Prostate gland (tissue), 2 donors: ENCODE results near the gene IRX4. TPM values are rescaled to one million over a fixed set of nuclear protein-coding genes. Genes with fewer than 3 reads are reported as not detected.

Source experiments
- DNase-seq: peaks from one replicate; pipeline ENCODE4 v3.0.0-alpha.2; 2019; ENCODE audit warnings: low spot score
- H3K27ac ChIP-seq, 2 donors: fragments of 200-600 bp; sonication (generic); 2 replicates each; pipeline ENCODE4 v1.5.1; 2017 to 2019
- H3K27me3 ChIP-seq: fragments of 200-600 bp; sonication (generic); replicated peaks from 2 replicates; pipeline ENCODE4 v1.5.1; 2019; ENCODE audit not compliant: insufficient read depth
- H3K36me3 ChIP-seq, 2 donors: fragments of 200-600 bp; sonication (generic); 1 replicate in 1 of 2; 2 replicates in 1 of 2; pipeline versions ENCODE4 v1.5.1 to v1.8.1; 2017 to 2019
- H3K4me1 ChIP-seq: fragments of 200-600 bp; sonication (generic); replicated peaks from 2 replicates; pipeline ENCODE4 v1.5.1; 2019
- H3K4me3 ChIP-seq, 2 donors: fragments of 200-600 bp; sonication (generic); 2 replicates each; pipeline ENCODE4 v1.5.1; 2017 to 2019
- H3K9me3 ChIP-seq: fragments of 200-600 bp; sonication (generic); 2 replicates; pipeline ENCODE4 v1.5.1; 2017
- POLR2A ChIP-seq: fragments of 450-650 bp; IDR thresholded peaks from one replicate; pipeline ENCODE4 v1.6.1; 2016; ENCODE audit warnings: antibody characterized with exemption, mild to moderate bottlenecking
- POLR2AphosphoS5 ChIP-seq: sonication (generic); formaldehyde crosslinking; IDR thresholded peaks from one replicate; pipeline ENCODE4 v1.6.1; 2017; ENCODE audit warnings: antibody characterized with exemption
- WGBS: methylation state at CpG from one replicate; pipeline ENCODE4 v1.1.5; 2018; 5-methylcytosine and 5-hydroxymethylcytosine counted together
- intact Hi-C: fragments of 100-400 bp; cut with DNase I; formaldehyde crosslinking; loops from one replicate; pipeline ENCODE4 v1.14.2; 2022
- total RNA-seq, 2 donors: library from RNA; depleted of rRNA; stranded (reverse); fragments of >200 nt; gene quantifications; one replicate each; pipeline ENCODE4 v1.1.0, GENCODE V29; 2016
- TF ChIP-seq, protein P1 (sequence below), 4 experiments: fragments of 200-600 bp in 2 of 4; fragments of 450-650 bp in 2 of 4; sonication (generic) in 2 of 4; IDR thresholded peaks; 1 replicate in 3 of 4; 2 replicates in 1 of 4; pipeline ENCODE4 v1.5.1; 2016 to 2019; ENCODE audit warnings: antibody characterized with exemption in 4 of 4, mild to moderate bottlenecking in 2 of 4, moderate library complexity in 2 of 4

The IRX4 gene
- total RNA-seq, 2 donors from 2014 or later, result 1.8 to 30.0 TPM

DNA sequence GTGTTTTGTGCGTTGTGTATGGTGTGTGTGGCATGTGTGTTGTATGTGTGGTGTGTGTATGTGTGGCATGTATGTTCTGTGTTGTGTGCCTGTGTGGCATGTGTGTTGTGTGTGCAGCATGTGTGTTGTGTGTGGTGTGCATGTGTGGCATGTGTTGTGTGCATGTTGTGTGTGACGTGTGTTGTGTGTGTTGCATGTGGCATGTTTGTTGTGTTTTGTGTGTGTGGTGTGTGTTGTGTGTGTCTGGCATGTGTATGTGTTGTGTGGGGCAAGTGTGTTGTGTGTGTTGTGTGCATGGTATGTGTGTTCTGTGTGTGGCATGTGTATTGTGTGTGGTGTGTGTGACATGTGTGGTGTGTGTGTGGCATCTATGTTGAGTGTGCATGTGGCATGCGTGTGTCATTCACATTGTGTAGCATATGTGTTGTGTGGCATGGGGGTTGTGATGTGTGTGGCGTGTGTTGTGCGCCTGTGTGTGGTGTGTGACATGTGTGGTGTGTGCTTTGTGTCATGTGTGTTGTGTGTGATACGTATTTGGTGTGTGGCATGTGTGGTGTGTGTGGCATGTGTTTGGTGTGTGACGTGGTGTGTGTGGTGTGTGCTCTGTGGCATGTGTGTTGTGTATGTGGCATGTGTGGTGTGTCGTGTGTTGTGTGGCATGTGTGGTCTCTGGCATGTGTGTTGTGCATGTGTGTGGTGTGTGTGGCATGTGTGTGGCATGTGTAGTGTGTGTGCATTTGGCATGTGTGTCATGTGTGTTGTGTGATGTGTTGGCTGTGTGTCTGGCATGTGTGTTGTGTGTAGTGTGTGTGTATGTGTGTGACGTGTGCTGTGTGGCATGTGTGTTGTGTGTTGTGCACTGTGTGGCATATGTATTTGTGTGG, 46.6 kb upstream of the IRX4 start:
- intact Hi-C loops, result no loop called here
- TF ChIP-seq POLR2A (no peak), POLR2AphosphoS5 (no peak)
- TF ChIP-seq, protein P1, sequence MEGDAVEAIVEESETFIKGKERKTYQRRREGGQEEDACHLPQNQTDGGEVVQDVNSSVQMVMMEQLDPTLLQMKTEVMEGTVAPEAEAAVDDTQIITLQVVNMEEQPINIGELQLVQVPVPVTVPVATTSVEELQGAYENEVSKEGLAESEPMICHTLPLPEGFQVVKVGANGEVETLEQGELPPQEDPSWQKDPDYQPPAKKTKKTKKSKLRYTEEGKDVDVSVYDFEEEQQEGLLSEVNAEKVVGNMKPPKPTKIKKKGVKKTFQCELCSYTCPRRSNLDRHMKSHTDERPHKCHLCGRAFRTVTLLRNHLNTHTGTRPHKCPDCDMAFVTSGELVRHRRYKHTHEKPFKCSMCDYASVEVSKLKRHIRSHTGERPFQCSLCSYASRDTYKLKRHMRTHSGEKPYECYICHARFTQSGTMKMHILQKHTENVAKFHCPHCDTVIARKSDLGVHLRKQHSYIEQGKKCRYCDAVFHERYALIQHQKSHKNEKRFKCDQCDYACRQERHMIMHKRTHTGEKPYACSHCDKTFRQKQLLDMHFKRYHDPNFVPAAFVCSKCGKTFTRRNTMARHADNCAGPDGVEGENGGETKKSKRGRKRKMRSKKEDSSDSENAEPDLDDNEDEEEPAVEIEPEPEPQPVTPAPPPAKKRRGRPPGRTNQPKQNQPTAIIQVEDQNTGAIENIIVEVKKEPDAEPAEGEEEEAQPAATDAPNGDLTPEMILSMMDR (IDR thresholded peaks at IDR 0.05), result no peak
- no peaks in the 10 kb centered on the region for H3K4me1 ChIP-seq
- WGBS, result 81% methylated on average over 9 of the region's 9 CpGs
- no peak overlapping the region for H3K4me3 ChIP-seq
- no peaks in the 10 kb centered on the region for H3K9me3 ChIP-seq
- H3K27me3 ChIP-seq, result no peaks in the 10 kb centered on the region
- no peak for DNase-seq
- H3K27ac ChIP-seq, result no peak overlapping the region
- H3K36me3 ChIP-seq, result no peaks in the 10 kb centered on the region

DNA sequence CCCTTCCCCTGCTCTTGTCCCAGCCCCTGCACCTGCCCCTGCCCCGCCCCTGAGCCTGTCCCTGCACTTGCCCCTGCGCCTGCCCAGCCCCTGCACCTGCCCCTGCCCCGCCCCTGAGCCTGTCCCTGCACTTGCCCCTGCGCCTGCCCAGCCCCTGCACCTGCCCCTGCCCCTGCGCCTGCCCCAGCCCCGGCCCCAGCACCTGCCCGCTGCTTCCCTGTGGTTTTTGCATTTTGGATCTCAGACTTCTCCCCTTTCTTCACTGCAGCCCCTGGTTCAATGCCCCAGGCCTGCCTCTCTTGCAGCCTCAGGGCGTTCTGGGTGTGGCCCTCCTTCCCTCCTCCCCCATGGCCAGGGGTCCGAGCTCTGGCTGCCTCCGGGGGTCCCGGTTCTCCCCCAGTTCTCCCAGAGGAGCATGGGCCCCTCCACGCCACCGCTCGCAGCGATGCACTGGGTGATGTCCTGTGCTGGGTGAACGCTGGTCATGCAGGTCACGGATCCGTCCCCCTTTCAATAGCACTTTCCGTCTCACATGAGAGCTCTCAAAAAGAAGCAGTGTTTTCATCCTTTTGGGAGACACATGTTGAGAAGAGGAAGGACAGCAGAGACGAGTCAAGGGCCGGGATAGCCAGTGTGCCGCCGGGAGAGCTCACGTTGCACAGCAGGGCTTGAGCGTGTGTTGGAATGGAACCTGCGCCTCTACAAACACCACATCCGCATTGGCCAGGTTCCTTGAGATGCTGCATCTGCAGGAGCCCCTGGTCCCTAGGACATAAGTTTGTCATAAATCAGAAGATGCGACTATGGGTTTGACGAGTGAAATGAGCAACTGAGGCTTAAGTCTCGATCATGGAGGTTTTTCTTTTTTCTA, 44.0 kb upstream of the IRX4 start:
- intact Hi-C loops, result no loop called here
- Histone ChIP-seq H3K27me3 (no peaks in the 10 kb centered on the region), H3K4me1 (no peaks in the 10 kb centered on the region), H3K27ac (no peak overlapping the region), H3K36me3 (no peaks in the 10 kb centered on the region), H3K9me3 (no peaks in the 10 kb centered on the region), H3K4me3 (no peak overlapping the region)
- TF ChIP-seq POLR2AphosphoS5 (no peak), POLR2A (no peak)
- TF ChIP-seq, protein P1 (IDR thresholded peaks at IDR 0.05), result no peak
- 82% methylated on average over 30 of the region's 30 CpGs for WGBS
- no peak for DNase-seq

DNA sequence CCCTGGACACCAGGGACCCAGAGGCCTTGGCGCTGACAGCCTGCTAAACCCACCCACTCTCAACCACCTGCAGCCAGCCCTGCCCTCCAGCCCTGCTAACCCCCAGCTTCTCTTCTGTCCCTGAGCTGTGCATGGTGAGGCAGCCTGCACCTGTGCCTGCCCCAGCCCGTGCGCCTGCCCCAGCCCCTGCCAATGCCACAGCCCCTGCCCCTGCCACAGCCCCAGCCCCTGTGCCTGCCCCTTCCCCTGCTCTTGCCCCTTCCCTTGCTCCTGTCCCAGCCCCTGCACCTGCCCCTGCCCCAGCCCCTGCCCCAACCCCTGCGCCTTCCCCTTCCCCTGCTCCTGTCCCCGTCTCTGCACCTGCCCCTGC, 43.3 kb upstream of the IRX4 start:
- 93% methylated on average over 3 of the region's 5 CpGs for WGBS
- intact Hi-C loops, result no loop called here
- no peaks in the 10 kb centered on the region for H3K9me3 ChIP-seq
- no peak for TF ChIP-seq POLR2A
- TF ChIP-seq POLR2AphosphoS5, result no peak
- TF ChIP-seq, protein P1 (IDR thresholded peaks at IDR 0.05), result no peak
- DNase-seq, result no peak
- no peak overlapping the region for H3K27ac ChIP-seq
- no peaks in the 10 kb centered on the region for H3K27me3 ChIP-seq
- H3K36me3 ChIP-seq, result no peaks in the 10 kb centered on the region
- no peak overlapping the region for H3K4me3 ChIP-seq
- no peaks in the 10 kb centered on the region for H3K4me1 ChIP-seq

DNA sequence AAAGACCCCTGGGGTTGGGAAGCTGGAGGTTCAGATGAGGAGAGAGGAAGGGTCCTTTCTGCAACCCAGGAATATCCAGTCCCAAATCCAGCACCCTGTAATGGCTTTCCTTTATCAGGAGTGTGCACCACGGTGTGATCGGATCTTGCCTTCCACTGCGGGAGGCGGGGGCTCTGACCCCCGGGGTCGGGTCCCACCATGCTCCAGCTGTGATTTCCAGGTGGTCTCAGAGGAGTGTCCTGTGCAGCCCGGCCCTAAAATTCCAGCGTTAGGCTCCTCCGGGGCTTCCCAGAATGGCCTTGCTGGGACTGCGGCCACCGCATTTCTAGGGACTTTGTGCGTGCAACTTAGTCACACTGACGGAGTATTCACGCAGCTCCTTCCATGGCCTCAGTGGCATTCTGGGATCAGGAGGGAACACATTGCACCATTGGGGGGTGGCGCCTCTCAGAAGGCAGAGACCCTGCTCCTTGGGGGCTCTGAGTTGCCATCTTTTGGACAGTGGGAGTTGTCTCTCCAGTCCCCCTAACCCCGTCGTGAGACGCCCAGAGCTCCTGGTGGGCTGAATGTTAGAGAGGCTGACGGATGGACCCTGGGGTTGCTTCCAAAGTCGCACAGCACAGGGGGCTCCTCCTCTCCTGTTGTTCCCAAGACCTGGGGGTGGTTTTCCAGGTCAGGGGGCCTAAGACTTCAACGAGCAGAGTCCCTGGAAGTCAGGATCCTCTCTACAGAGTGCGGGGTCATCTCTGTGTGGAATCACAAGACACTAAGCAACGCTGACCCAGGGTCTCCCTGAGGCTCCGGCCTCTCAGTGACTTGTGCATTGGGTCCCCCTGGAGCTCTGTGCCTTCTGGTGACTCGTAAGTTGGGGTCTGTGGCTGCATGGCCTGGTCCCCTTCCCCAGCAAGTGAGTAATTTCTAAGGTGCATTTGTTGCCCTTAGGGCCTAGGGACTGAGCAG, 42.7 kb upstream of the IRX4 start:
- intact Hi-C loops, result no loop called here
- H3K36me3 ChIP-seq, result no peaks in the 10 kb centered on the region
- TF ChIP-seq POLR2AphosphoS5, result no peak
- H3K4me1 ChIP-seq, result no peaks in the 10 kb centered on the region
- H3K9me3 ChIP-seq, result no peaks in the 10 kb centered on the region
- no peaks in the 10 kb centered on the region for H3K27me3 ChIP-seq
- no peak overlapping the region for H3K4me3 ChIP-seq
- DNase-seq, result no peak
- 81% methylated on average over 25 of the region's 25 CpGs for WGBS
- no peak overlapping the region for H3K27ac ChIP-seq
